NCI-H1930 (cell line): ENCODE results near the gene PAK5.

Experiments
- DNase-seq, 2 experiments: peaks; one replicate each; lab custom pipeline; 2025; lab: John Stamatoyannopoulos, UW

PAK5 gene

GRCh38 chr20:9789131-9789530 lies 49.7 kb downstream of the PAK5 start:
- no peak for DNase-seq

GRCh38 chr20:9775176-9775575 lies 63.7 kb downstream of the PAK5 start:
- no peak for DNase-seq

DNA sequence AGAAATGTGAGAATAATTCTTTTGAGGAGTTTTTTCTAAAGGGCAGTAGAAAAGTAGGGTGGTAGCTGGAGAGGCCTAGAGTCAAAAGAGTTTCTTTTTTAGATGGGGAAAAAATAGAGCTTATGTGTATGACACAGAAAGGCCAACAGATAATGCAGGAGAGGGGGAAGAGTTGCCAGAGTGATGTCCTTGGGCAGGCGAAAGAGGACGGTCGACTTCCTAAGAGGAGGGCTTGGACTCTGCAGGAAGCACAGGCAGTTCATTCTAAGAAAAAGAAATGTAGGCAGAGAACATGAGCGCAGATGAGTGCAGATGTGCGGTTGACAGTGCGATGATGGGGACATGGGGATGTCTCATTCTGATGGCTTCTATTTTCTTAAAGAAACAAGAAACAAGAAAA lies 68.9 kb downstream of the PAK5 start:
- DNase-seq, result no peak

- DNase-seq, result no peak
Observed at GRCh38 chr20:9761476-9761875, 77.4 kb downstream of the PAK5 start.

- no peak for DNase-seq
Observed at GRCh38 chr20:9759392-9759791, 79.5 kb downstream of the PAK5 start.

- DNase-seq, result no peak
Observed at GRCh38 chr20:9758752-9759151, 80.1 kb downstream of the PAK5 start.

GRCh38 chr20:9756660-9757059 lies 82.2 kb downstream of the PAK5 start:
- DNase-seq, result no peak

DNA sequence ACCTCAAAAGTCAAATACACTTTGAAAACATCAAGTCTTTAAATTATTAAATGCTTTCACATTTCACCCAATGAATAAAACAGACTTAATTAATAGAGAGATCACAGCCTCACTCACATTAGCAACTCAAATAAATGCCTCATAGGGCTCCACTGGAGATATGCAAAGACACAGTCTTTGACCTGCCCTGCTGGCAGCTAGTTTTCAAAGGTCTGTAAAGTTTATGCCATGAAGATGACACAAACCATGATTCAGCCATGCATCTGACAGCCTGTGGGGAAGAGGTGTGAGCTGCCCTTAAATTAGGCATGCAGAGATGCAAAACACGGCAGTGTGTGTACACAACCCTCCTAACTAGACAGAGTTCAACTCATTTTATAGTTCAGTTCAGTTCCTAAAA lies 83.6 kb downstream of the PAK5 start:
- DNase-seq, result no peak

GRCh38 chr20:9744551-9744950 lies 94.3 kb downstream of the PAK5 start:
- DNase-seq, result no peak

DNA sequence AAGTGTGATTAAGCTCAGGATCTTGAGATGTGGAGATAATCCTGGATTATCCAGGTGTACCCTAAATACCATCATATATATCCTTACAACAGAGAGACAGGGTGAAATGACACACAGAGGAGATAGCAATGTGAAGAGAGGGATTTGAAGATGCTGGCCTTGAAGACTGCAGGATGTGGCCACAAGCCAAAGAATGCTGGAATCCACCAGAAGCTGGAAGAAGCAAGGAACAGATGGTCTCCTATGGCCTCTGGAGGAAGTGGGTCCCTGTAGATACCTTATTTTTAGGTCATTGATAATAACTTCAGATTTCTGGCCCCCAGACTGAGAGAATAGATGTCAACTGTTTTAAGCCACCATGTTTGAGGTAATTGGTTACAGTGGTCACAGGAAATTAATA lies 95.0 kb downstream of the PAK5 start:
- DNase-seq, result no peak

DNA sequence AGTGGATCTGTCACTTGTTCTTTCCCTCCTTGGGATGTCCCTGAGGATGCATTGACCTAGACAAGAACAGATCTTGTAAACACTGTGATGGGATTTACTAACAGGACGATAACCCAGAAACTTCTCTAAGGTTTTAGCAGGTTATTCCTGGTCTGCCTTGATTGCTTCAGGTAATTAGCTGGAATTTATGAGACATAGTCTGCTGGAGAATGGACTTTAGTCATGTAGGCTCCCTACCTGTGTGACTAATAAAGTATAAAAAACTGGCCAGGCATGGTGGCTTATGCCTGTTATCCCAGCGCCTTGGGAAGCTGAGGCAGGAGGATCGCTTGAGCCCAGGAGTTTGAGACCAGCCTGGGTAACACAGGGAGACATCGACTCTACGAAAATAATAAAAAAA lies 96.1 kb downstream of the PAK5 start:
- no peak for DNase-seq

DNA sequence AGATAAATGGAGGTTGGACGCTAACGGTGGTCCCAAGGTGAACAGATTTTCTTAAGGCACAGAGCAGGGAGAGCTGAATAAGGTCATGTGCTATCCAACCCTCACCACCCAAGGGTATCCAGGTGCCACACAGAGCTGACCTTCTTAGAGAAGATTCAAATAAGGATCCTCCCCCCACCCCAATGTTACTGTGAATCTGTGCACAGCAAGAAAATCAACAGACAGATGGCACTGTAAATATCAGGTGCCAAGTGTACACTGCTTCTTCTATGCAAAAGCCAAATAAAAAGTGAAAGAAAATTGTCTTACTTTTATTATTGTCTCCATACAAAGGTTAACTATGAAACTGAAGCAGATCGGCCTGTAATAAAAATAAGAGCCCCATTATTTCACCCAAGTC lies 96.9 kb downstream of the PAK5 start:
- DNase-seq, result no peak

GRCh38 chr20:9740486-9740885 lies 98.4 kb downstream of the PAK5 start:
- DNase-seq, result no peak

- no peak for DNase-seq
Observed at GRCh38 chr20:9739991-9740390, 98.9 kb downstream of the PAK5 start.

DNA sequence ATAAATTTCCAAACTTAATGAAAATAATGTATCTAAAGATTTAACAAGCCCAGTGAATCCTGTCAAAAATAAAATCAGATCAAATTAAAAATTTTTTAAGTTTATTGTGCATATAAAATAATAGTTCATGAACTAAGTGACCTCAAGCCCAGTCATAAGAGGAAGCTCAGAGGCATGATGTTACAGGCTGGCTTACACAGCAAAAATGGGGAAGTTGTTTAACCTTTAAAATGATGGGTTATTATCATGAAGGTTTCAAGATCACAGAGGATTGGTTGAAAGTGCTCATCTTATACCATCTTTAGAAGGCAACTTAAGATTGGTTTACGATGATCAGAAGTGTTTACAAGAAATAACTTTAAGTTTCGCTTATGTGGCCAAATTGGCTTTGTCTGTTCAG lies 102.5 kb downstream of the PAK5 start:
- no peak for DNase-seq

GRCh38 chr20:9723501-9724202 lies 115.2 kb downstream of the PAK5 start:
- no peak for DNase-seq

- DNase-seq, result no peak
Observed at GRCh38 chr20:9711872-9712271, 127.0 kb downstream of the PAK5 start.

DNA sequence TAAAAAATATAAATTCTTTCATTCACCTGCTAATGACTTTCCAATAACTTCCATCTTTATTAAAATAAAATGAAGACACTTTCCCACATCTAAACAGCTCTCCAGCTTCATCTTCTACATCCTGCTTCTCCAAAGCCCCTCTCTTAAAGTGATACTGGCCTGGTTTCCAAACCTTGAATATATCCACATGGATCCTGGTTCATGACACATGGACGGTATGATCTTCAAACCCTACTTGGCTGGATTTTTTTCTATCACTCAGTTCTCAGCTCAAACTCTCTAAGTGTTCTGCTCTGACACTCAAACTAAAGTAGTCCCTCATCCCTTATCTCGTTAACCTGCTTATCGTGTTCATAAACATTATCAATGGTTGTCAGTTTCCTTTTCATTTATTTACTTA lies 128.2 kb downstream of the PAK5 start:
- no peak for DNase-seq

DNA sequence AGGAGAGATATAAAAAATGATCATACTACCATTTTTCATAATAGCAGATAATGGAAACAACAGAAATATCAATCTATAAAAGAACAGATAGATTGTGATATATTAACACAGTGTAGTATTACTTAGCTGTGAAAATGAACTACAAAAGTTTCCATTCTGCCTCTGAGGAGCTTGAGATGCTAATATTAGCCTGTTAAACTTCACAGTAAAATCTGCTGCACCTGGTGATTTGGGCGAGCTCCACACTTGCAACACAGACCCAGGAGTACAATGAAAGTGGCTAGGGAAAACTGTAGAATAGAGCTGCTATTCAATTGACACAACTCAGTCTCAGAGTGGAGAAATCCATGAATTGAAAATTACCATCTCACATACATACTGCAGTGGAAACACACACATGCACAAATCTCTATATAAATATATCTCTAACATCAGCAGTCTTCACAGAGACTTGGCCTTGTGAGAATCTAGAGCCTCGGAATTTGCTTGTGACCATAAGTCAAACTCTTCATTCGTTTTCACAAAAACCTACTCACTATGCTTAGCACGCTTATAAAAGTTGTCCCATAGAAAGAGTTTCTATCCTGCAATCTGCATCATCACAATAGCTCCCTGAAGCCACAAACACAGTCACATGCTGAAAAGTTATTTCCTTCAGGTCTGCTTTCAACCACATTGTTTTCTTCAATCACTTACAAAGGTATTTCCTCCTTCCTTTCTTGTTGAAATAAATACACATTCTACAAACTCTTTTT lies 133.0 kb downstream of the PAK5 start:
- no peak for DNase-seq

GRCh38 chr20:9699181-9699580 lies 139.7 kb downstream of the PAK5 start:
- DNase-seq, result no peak

DNA sequence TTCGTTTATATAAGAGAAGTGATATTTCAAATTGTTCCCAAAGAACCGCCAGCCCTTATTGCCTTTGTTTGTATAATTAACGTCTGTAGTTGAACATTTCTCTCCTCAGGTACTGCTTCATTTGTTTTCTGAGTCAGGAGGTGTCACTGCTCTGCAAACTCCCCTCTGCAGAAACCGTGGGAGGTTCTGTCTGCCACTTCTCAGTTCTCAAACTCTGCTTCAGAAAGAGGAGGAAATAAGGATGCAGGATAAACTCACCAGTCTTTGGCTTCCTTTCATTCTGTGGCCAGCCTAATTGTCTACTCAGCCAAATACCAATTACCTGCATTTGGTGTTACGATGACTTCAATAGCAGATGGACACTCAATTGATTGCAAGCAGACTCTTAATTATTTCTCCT lies 149.8 kb downstream of the PAK5 start:
- DNase-seq, result no peak

DNA sequence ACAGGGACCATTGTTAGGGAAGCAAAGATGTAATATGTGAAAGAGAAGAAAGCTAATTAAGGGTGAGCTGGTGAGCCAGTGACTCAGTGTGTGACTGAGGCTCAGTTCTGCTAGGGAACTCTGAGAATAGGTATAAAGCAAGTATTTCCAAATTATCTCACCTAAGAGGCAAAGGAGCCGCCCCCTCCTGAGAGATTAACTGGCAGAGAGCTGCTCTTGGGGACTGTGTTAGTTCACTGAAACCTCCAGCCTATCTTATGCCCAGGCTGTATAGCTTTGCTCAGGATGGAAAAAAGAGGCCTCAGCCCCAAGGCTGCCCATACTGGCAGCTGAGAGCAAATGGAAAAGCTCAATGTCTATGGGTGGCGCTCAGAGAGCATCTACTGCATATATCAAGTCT lies 152.0 kb downstream of the PAK5 start:
- no peak for DNase-seq

DNA sequence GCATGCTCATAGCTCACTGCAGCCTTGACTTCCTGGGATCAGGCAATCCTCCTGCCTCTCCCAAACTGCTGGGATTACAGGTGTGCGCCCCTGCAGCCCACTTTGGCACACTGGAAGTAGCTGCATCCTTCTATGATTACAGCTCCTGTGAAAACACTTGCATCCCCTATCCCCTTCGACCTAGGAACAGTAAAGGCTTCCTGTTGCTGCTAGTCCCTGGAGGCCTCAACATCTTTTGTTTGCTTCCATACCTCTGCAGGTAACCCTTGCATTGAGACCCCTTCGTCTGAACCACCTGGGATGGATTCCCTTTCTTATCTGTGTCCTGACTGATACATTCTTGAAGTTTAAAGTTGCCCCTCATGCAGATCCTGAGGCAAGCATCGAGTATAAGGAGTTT lies 152.4 kb downstream of the PAK5 start:
- DNase-seq, result no peak

DNA sequence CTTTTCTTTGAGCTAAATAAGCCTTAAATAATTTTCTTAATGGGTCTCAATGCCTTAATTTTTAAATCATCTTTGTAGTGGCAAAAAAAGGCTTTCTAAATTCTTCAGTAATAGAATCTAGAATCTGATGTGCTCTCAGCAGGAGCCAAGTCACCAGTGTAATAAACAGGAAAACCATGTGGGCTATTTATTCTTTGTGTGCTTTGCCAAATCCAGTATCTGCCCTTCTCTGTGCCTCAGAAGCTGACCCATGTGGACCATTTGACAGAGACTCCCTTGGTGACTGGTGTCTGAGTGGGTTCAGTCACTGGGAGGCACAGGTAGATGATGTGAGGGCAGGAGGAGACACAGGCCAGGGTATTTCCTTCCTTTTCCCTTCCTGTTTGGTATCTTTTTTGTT lies 152.9 kb downstream of the PAK5 start:
- no peak for DNase-seq
